H9 (cell line): ENCODE results near the gene ZNF212. TPM values are rescaled to one million over a fixed set of nuclear protein-coding genes. Genes with fewer than 3 reads are reported as not detected.

Experiments
- DNase-seq: peaks from one replicate; pipeline ENCODE4 v3.0.0-alpha.2; 2017
- H2AFZ ChIP-seq: one replicate; pipeline ENCODE4 v1.6.1; 2013; ENCODE audit warnings: mild to moderate bottlenecking, low read length, control low read depth, moderate library complexity
- H2AK5ac ChIP-seq: 2 replicates; pipeline ENCODE4 v1.6.1; 2013; ENCODE audit warnings: low read length, control low read depth, mixed read lengths; ENCODE audit not compliant: insufficient read length
- H2BK120ac ChIP-seq: one replicate; pipeline ENCODE4 v1.6.1; 2013; ENCODE audit warnings: low read depth, mild to moderate bottlenecking, low read length, control low read depth, inconsistent platforms; ENCODE audit not compliant: poor library complexity, severe bottlenecking
- H2BK12ac ChIP-seq: 2 replicates; pipeline ENCODE4 v1.6.1; 2013; ENCODE audit warnings: low read length, control low read depth, mixed read lengths, low read depth; ENCODE audit not compliant: insufficient read length
- H2BK15ac ChIP-seq: 2 replicates; pipeline ENCODE4 v1.6.1; 2013; ENCODE audit warnings: low read depth, low read length, control low read depth
- H2BK20ac ChIP-seq: one replicate; pipeline ENCODE4 v1.6.1; 2013; ENCODE audit warnings: low read depth, mild to moderate bottlenecking, low read length, control low read depth, inconsistent platforms; ENCODE audit not compliant: poor library complexity, severe bottlenecking
- H2BK5ac ChIP-seq: 2 replicates; pipeline ENCODE4 v1.6.1; 2013; ENCODE audit warnings: low read length, control low read depth, mixed read lengths; ENCODE audit not compliant: insufficient read length
- H3K14ac ChIP-seq: 2 replicates; pipeline ENCODE4 v1.6.1; 2013; ENCODE audit warnings: low read length, control low read depth; ENCODE audit not compliant: insufficient read depth
- H3K18ac ChIP-seq: 2 replicates; pipeline ENCODE4 v1.6.1; 2013; ENCODE audit warnings: low read depth, mild to moderate bottlenecking, mixed read lengths, low read length, control low read depth; ENCODE audit not compliant: insufficient read length
- H3K23ac ChIP-seq: 2 replicates; pipeline ENCODE4 v1.6.1; 2013; ENCODE audit warnings: low read length, control low read depth, mixed read lengths, low read depth; ENCODE audit not compliant: insufficient read length
- H3K23me2 ChIP-seq: 2 replicates; pipeline ENCODE4 v1.6.1; 2013; ENCODE audit warnings: low read depth, mild to moderate bottlenecking, mixed read lengths, low read length, control low read depth; ENCODE audit not compliant: insufficient read length, poor library complexity, severe bottlenecking
- H3K27ac ChIP-seq: 2 replicates; pipeline ENCODE4 v1.5.1; 2013; ENCODE audit warnings: low read length, control low read depth, mixed read lengths, low read depth; ENCODE audit not compliant: insufficient read length
- H3K27me3 ChIP-seq: 2 replicates; pipeline ENCODE4 v1.6.1; 2013; ENCODE audit warnings: low read length, control low read depth, inconsistent platforms; ENCODE audit not compliant: insufficient read depth
- H3K4ac ChIP-seq: 2 replicates; pipeline ENCODE4 v1.6.1; 2013; ENCODE audit warnings: low read depth, mild to moderate bottlenecking, control low read depth, inconsistent platforms, low read length, moderate library complexity
- H3K4me1 ChIP-seq: 2 replicates; pipeline ENCODE4 v1.6.1; 2013; ENCODE audit warnings: low read length, control low read depth, inconsistent platforms; ENCODE audit not compliant: insufficient read depth
- H3K4me2 ChIP-seq: 2 replicates; pipeline ENCODE4 v1.6.1; 2013; ENCODE audit warnings: low read length, control low read depth, mixed read lengths; ENCODE audit not compliant: insufficient read length, insufficient read depth
- H3K56ac ChIP-seq: 2 replicates; pipeline ENCODE4 v1.6.1; 2013; ENCODE audit warnings: low read depth, mild to moderate bottlenecking, mixed read lengths, low read length, control low read depth; ENCODE audit not compliant: insufficient read length
- H3K79me1 ChIP-seq: 2 replicates; pipeline ENCODE4 v1.6.1; 2013; ENCODE audit warnings: low read depth, mild to moderate bottlenecking, moderate library complexity, low read length, control low read depth, inconsistent platforms; ENCODE audit not compliant: insufficient read depth, poor library complexity, severe bottlenecking
- H3K79me2 ChIP-seq: 2 replicates; pipeline ENCODE4 v1.6.1; 2013; ENCODE audit warnings: low read length, control low read depth, inconsistent platforms; ENCODE audit not compliant: insufficient read depth
- H3K9ac ChIP-seq: 2 replicates; pipeline ENCODE4 v1.6.1; 2013; ENCODE audit warnings: low read length, control low read depth, mixed read lengths; ENCODE audit not compliant: insufficient read length; ENCODE audit errors: extremely low read depth
- H3K9me3 ChIP-seq: one replicate; pipeline ENCODE4 v1.6.1; 2013; ENCODE audit warnings: low read depth, low read length, inconsistent platforms; ENCODE audit not compliant: control insufficient read depth
- H3T11ph ChIP-seq: one replicate; pipeline ENCODE4 v1.6.1; 2013; ENCODE audit warnings: mild to moderate bottlenecking, low read length, control low read depth, inconsistent platforms
- H4K20me1 ChIP-seq: one replicate; pipeline ENCODE4 v1.6.1; 2013; ENCODE audit not compliant: control insufficient read depth, insufficient read length, insufficient read depth
- H4K5ac ChIP-seq: 2 replicates; pipeline ENCODE4 v1.6.1; 2013; ENCODE audit warnings: low read depth, mild to moderate bottlenecking, mixed read lengths, low read length, control low read depth; ENCODE audit not compliant: insufficient read length
- H4K8ac ChIP-seq: replicated peaks from 2 replicates; pipeline ENCODE4 v1.6.1; 2013; ENCODE audit warnings: low read length, control low read depth, mixed read lengths, low read depth; ENCODE audit not compliant: insufficient read length
- H4K91ac ChIP-seq: 2 replicates; pipeline ENCODE4 v1.6.1; 2013; ENCODE audit warnings: low read depth, mild to moderate bottlenecking, moderate library complexity, mixed read lengths, low read length, control low read depth; ENCODE audit not compliant: insufficient read length
- H3K27ac Mint-ChIP-seq, 3 experiments: 2 replicates in 2 of 3; 3 replicates in 1 of 3; pipeline ENCODE4 v1.8.0; 2020 to 2021; ENCODE audit warnings: mixed read lengths in 3 of 3, mild to moderate bottlenecking in 1 of 3, moderate library complexity in 1 of 3
- H3K27me3 Mint-ChIP-seq: 2 replicates; pipeline ENCODE4 v1.8.0; 2021; ENCODE audit warnings: low read depth, mild to moderate bottlenecking, moderate library complexity, mixed read lengths
- H3K36me3 Mint-ChIP-seq, 3 experiments: 2 replicates in 2 of 3; 3 replicates in 1 of 3; pipeline ENCODE4 v1.8.0; 2020 to 2021; ENCODE audit warnings: low read depth in 3 of 3, mixed read lengths in 3 of 3; ENCODE audit not compliant: insufficient read depth in 1 of 3
- H3K4me1 Mint-ChIP-seq, 2 experiments: 2 replicates each; pipeline ENCODE4 v1.8.0; 2020; ENCODE audit warnings: mixed read lengths in 2 of 2
- H3K4me3 Mint-ChIP-seq, 2 experiments: 2 replicates in 1 of 2; 3 replicates in 1 of 2; pipeline ENCODE4 v1.8.0; 2020 to 2021; ENCODE audit warnings: mild to moderate bottlenecking in 2 of 2, mixed read lengths in 2 of 2, moderate library complexity in 1 of 2
- H3K9me3 Mint-ChIP-seq, 2 experiments: 2 replicates in 1 of 2; 3 replicates in 1 of 2; pipeline ENCODE4 v1.8.0; 2020; ENCODE audit warnings: mild to moderate bottlenecking in 2 of 2, mixed read lengths in 2 of 2, moderate library complexity in 1 of 2
- CTCF ChIP-seq: fragments of 200-600 bp; sonication (generic); conservative IDR thresholded peaks from 3 replicates; pipeline ENCODE4 v1.8.0; 2021; ENCODE audit warnings: antibody characterized with exemption, mild to moderate bottlenecking
- WGBS: extraction: QIAGEN DNeasy Blood & Tissue Kit; methylation state at CpG from one replicate; pipeline ENCODE4 v1.1.7; 2013; ENCODE audit warnings: missing lambda C conversion rate, low lambda C conversion rate, mixed read lengths; ENCODE audit not compliant: insufficient read length; ENCODE audit errors: extremely low coverage; 5-methylcytosine and 5-hydroxymethylcytosine counted together
- total RNA-seq: library from RNA; stranded (reverse); gene quantifications from 2 replicates; pipeline ENCODE4 v1.2.1, GENCODE V29; 2021

ZNF212 gene
- total RNA-seq, 1 experiment from 2014 or later: 21.1 TPM

- Histone ChIP-seq H3K4ac (no peak overlapping the region), H3T11ph (no peak overlapping the region), H4K91ac (no peak overlapping the region), H2BK120ac (no peak overlapping the region), H3K23me2 (peaks cover 7% of the 10 kb centered on the region), H3K56ac (no peak overlapping the region), H3K79me1 (peaks cover 1% of the 10 kb centered on the region), H3K27ac (no peak overlapping the region), H3K27me3 (no peaks in the 10 kb centered on the region), H2AFZ (no peak overlapping the region), H3K79me2 (peaks cover 1% of the 10 kb centered on the region; the same call in 1 of the 2 replicates), H2BK12ac (no peak overlapping the region), H4K20me1 (no peaks in the 10 kb centered on the region), H2AK5ac (no peak overlapping the region), H3K14ac (no peak overlapping the region), H3K9ac (no peak overlapping the region), H2BK20ac (no peak overlapping the region), H3K23ac (no peak overlapping the region), H2BK5ac (no peak overlapping the region), H3K18ac (no peak overlapping the region), H4K5ac (no peak overlapping the region), H4K8ac (no peak overlapping the region), H3K4me2 (no peak overlapping the region), H3K9me3 (no peaks in the 10 kb centered on the region), H2BK15ac (no peak overlapping the region), H3K4me1 (no peaks in the 10 kb centered on the region)
- WGBS: no CpG with 5 or more reads among the region's 5 CpGs
- DNase-seq: no peak
- Mint-ChIP-seq H3K4me1 (peaks cover 7 to 12% of the 10 kb centered on the region in 2 experiments), H3K4me3 (no peak overlapping the region), H3K9me3 (no peaks in the 10 kb centered on the region; a peak in 1 of 5 replicates), H3K27me3 (no peaks in the 10 kb centered on the region), H3K27ac (no peak overlapping the region), H3K36me3 (peaks cover 0 to 5% (median 0%) of the 10 kb centered on the region in 3 experiments; a peak in 3 of 7 replicates)
- no peak for TF ChIP-seq CTCF
These were observed 47.6 kb upstream of the ZNF212 start for GRCh38 chr7:149191851-149192250.
